ENCODE measurements around the gene CACNA1S. TPM values are rescaled to one million over a fixed set of nuclear protein-coding genes. Genes with fewer than 3 reads are reported as not detected.

Gene CACNA1S
- total and polyA plus RNA-seq, 2 of the 13 experiments (the other 11 are each of a cell fraction or from before 2014, with no cell fraction given) = not detected

DNA sequence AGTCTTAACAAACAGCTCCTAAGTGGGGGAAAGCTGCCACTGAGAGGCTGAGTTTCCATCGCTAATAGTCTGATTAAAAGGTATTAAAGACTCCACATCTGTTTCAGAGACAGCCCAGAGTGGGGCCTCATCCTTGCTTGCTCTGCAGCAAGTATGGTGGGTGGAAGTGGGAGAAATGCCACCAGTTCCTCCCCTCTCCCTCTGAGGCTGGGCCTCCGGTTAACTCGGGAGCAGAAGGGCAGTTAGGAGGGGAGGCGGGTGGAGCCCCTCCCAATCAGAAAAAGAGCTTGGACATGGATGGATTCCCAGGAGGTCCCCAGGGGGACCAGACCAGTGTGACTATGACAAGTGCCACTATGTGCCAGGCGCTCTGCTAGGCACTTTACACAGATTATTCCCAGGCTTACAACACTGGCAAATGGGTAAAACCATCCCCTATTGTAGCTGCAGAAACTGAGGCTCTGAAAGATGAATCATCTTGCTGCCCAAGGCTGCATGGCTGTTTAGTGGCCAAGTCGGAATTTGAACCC lies 26.1 kb upstream of the CACNA1S start:
- Histone ChIP-seq H3K9ac (ENCODE audit: insufficient read depth, low read depth, low read length) (no peak overlapping the region), H4K20me1 (ENCODE audit: insufficient read depth, low read length) (no peaks in the 10 kb centered on the region), H3K79me2 (ENCODE audit: insufficient read depth, low read length) (no peaks in the 10 kb centered on the region), H3K9me3 (ENCODE audit: low read length) (no peaks in the 10 kb centered on the region), H3K4me3 (replicated peaks in 1 of 3; ENCODE audit: insufficient read depth in 1 of 3, low read depth in 2 of 3, low read length in 3 of 3) (no peak overlapping the region), H2AFZ (ENCODE audit: low read length) (no peak overlapping the region), H3K4me1 (ENCODE audit: insufficient read depth, low read length) (no peaks in the 10 kb centered on the region), H3K27me3 (ENCODE audit: control insufficient read depth in 1 of 2, insufficient read depth in 2 of 2, low read length in 2 of 2) (no peaks in the 10 kb centered on the region), H3K27ac (ENCODE audit: extremely low read length, insufficient read depth, low read length) (no peak overlapping the region), H3K4me2 (ENCODE audit: low read depth, low read length) (no peak overlapping the region), H3K36me3 (replicated peaks in 1 of 2; ENCODE audit: control insufficient read depth in 1 of 2, insufficient read depth in 2 of 2, low read length in 2 of 2) (peaks cover 18 to 79% of the 10 kb centered on the region in 2 experiments)
- BruUV-seq (replicated peaks) = no TSS peak
- ATAC-seq (no peak), FAIRE-seq (no peak), DNase-seq (ENCODE audit: low spot score) (no peak)
- in situ Hi-C loops (cut with HindIII; ENCODE audit: extremely low pct_ligation_motif_present, low pct_unique_long_range_greater_than_20kb) (no loop called here), intact Hi-C loops (cut with micrococcal nuclease; ENCODE audit: unreplicated experiment) (no loop called here)
- TF ChIP-seq, protein P1, sequence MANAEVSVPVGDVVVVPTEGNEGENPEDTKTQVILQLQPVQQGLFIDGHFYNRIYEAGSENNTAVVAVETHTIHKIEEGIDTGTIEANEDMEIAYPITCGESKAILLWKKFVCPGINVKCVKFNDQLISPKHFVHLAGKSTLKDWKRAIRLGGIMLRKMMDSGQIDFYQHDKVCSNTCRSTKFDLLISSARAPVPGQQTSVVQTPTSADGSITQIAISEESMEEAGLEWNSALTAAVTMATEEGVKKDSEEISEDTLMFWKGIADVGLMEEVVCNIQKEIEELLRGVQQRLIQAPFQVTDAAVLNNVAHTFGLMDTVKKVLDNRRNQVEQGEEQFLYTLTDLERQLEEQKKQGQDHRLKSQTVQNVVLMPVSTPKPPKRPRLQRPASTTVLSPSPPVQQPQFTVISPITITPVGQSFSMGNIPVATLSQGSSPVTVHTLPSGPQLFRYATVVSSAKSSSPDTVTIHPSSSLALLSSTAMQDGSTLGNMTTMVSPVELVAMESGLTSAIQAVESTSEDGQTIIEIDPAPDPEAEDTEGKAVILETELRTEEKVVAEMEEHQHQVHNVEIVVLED (CRISPR knock-in tag; IDR thresholded peaks at IDR 0.05; ENCODE audit: borderline replicate concordance) = no peak
- TF ChIP-seq MED1 (CRISPR knock-in tag; IDR thresholded peaks at IDR 0.05) (no peak), NFKB2 (CRISPR knock-in tag; IDR thresholded peaks at IDR 0.05; ENCODE audit: borderline replicate concordance) (no peak), WIZ (CRISPR knock-in tag; IDR thresholded peaks at IDR 0.05) (no peak)
- TF ChIP-seq, protein P2, sequence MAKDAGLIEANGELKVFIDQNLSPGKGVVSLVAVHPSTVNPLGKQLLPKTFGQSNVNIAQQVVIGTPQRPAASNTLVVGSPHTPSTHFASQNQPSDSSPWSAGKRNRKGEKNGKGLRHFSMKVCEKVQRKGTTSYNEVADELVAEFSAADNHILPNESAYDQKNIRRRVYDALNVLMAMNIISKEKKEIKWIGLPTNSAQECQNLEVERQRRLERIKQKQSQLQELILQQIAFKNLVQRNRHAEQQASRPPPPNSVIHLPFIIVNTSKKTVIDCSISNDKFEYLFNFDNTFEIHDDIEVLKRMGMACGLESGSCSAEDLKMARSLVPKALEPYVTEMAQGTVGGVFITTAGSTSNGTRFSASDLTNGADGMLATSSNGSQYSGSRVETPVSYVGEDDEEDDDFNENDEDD (CRISPR knock-in tag; IDR thresholded peaks at IDR 0.05; ENCODE audit: borderline replicate concordance) = no peak
- TF ChIP-seq, protein P3, sequence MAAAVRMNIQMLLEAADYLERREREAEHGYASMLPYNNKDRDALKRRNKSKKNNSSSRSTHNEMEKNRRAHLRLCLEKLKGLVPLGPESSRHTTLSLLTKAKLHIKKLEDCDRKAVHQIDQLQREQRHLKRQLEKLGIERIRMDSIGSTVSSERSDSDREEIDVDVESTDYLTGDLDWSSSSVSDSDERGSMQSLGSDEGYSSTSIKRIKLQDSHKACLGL (CRISPR knock-in tag; IDR thresholded peaks at IDR 0.05) = no peak
- TF ChIP-seq, protein P4, sequence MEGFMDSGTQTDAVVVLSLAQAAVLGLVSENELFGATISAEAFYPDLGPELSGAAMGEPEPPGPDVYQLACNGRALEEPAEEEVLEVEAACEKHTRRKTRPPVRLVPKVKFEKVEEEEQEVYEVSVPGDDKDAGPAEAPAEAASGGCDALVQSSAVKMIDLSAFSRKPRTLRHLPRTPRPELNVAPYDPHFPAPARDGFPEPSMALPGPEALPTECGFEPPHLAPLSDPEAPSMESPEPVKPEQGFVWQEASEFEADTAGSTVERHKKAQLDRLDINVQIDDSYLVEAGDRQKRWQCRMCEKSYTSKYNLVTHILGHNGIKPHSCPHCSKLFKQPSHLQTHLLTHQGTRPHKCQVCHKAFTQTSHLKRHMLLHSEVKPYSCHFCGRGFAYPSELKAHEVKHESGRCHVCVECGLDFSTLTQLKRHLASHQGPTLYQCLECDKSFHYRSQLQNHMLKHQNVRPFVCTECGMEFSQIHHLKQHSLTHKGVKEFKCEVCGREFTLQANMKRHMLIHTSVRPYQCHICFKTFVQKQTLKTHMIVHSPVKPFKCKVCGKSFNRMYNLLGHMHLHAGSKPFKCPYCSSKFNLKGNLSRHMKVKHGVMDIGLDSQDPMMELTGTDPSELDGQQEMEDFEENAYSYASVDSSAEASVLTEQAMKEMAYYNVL (CRISPR knock-in tag; IDR thresholded peaks at IDR 0.05; ENCODE audit: borderline replicate concordance) = no peak
- ChIA-PET CTCF (ENCODE audit: low intra/inter-chr PET ratio, low total read pairs) (no interaction called here), POLR2A (no interaction called here)
- 100% methylated on average over 6 of the region's 6 CpGs for WGBS (ENCODE audit: low lambda C conversion rate)
